GM21528 (cell line): Measurements from ENCODE around the gene ZSCAN30.
"Not testable (repeated sequence)": the region's sequence is repeated elsewhere in the genome, so short reads cannot be mapped to it uniquely, and the experiment has no call there.

ENCODE experiments used
- ATAC-seq: cut with Tn5 transposase; IDR thresholded peaks from one replicate; pipeline ENCODE4 v1.9.1; 2021; ENCODE audit warnings: mild to moderate bottlenecking, moderate library complexity; ENCODE audit not compliant: unreplicated experiment, low FRiP score

ZSCAN30 gene

GRCh38 chr18:35240664-35241447 lies 49.2 kb downstream of the ZSCAN30 start, which contains the start of gene ZNF397:
TSS of gene ZNF397 (plus strand) at chr18:35241034. CDS start at chr18:35242471, 1,437 bp downstream.
- peak; percentile 99 for ATAC-seq

GRCh38 chr18:35239314-35239713 lies 50.7 kb downstream of the ZSCAN30 start:
- ATAC-seq, result no peak

GRCh38 chr18:35236571-35237363 lies 53.3 kb downstream of the ZSCAN30 start:
- no peak for ATAC-seq

- peak; percentile 80 for ATAC-seq
Observed at GRCh38 chr18:35231052-35231451, 59.0 kb downstream of the ZSCAN30 start.

GRCh38 chr18:35227254-35227653 lies 62.8 kb downstream of the ZSCAN30 start:
- no peak for ATAC-seq

GRCh38 chr18:35223797-35224196 lies 66.2 kb downstream of the ZSCAN30 start:
- no peak for ATAC-seq

- no peak for ATAC-seq
Observed at GRCh38 chr18:35220424-35220823, 69.6 kb downstream of the ZSCAN30 start.

- not testable (repeated sequence) for ATAC-seq
Observed at GRCh38 chr18:35219331-35219730, 70.7 kb downstream of the ZSCAN30 start.

GRCh38 chr18:35216611-35217010 lies 73.4 kb downstream of the ZSCAN30 start:
- not testable (repeated sequence) for ATAC-seq

- no peak for ATAC-seq
Observed at GRCh38 chr18:35215026-35215425, 75.0 kb downstream of the ZSCAN30 start.

- not testable (repeated sequence) for ATAC-seq
Observed at GRCh38 chr18:35205746-35206458, 84.1 kb downstream of the ZSCAN30 start.

GRCh38 chr18:35205199-35205712 lies 84.8 kb downstream of the ZSCAN30 start:
- ATAC-seq, result no peak

- ATAC-seq, result no peak
Observed at GRCh38 chr18:35203067-35203466, 87.0 kb downstream of the ZSCAN30 start.

- no peak for ATAC-seq
Observed at GRCh38 chr18:35201256-35201931, 88.6 kb downstream of the ZSCAN30 start.
